ENCODE measurements around the gene MARF1.
"Not testable (repeated sequence)": the region's sequence is repeated elsewhere in the genome, so short reads cannot be mapped to it uniquely, and the experiment has no call there.

The MARF1 gene

GRCh38 chr16:15598648-15599190 lies 44.2 kb downstream of the MARF1 start:
- DNase-seq: no peak

- DNase-seq: no peak
Measured at GRCh38 chr16:15597822-15598647, 44.9 kb downstream of the MARF1 start.

GRCh38 chr16:15597135-15597534 lies 45.8 kb downstream of the MARF1 start:
- DNase-seq: no peak

GRCh38 chr16:15594711-15595320 lies 48.1 kb downstream of the MARF1 start:
- DNase-seq: no peak

GRCh38 chr16:15593235-15593634 lies 49.7 kb downstream of the MARF1 start:
- DNase-seq: no peak

- DNase-seq: no peak
Measured at GRCh38 chr16:15592324-15592723, 50.6 kb downstream of the MARF1 start.

GRCh38 chr16:15587152-15587825 lies 55.7 kb downstream of the MARF1 start:
- no peak for DNase-seq

- no peak for DNase-seq
Measured at GRCh38 chr16:15586716-15587115, 56.2 kb downstream of the MARF1 start.

- DNase-seq: no peak
Measured at GRCh38 chr16:15585956-15586355, 57.0 kb downstream of the MARF1 start.

- no peak for DNase-seq
Measured at GRCh38 chr16:15583526-15583925, 59.4 kb downstream of the MARF1 start.

- DNase-seq: no peak
Measured at GRCh38 chr16:15581127-15581815, 61.7 kb downstream of the MARF1 start.

GRCh38 chr16:15578824-15579223 lies 64.1 kb downstream of the MARF1 start:
- DNase-seq: no peak

GRCh38 chr16:15576960-15577958 lies 65.7 kb downstream of the MARF1 start:
- no peak for DNase-seq

GRCh38 chr16:15575293-15576049 lies 67.5 kb downstream of the MARF1 start:
- DNase-seq: no peak

- DNase-seq: no peak
Measured at GRCh38 chr16:15574614-15574948, 68.4 kb downstream of the MARF1 start.

- DNase-seq: not testable (repeated sequence)
Measured at GRCh38 chr16:15573896-15574613, 68.9 kb downstream of the MARF1 start.

GRCh38 chr16:15573274-15573895 lies 69.6 kb downstream of the MARF1 start:
- no peak for DNase-seq

GRCh38 chr16:15572329-15573001 lies 70.5 kb downstream of the MARF1 start:
- no peak for DNase-seq

- no peak for DNase-seq
Measured at GRCh38 chr16:15571557-15571956, 71.4 kb downstream of the MARF1 start.

Data from activated CD8-positive, alpha-beta memory T cell treated with anti-CD3 and anti-CD28 coated beads for 24 hours (primary cell).